ENCODE results near the gene SMG1.
"Not testable (repeated sequence)": the region's sequence is repeated elsewhere in the genome, so short reads cannot be mapped to it uniquely, and the experiment has no call there.

SMG1 gene

DNA sequence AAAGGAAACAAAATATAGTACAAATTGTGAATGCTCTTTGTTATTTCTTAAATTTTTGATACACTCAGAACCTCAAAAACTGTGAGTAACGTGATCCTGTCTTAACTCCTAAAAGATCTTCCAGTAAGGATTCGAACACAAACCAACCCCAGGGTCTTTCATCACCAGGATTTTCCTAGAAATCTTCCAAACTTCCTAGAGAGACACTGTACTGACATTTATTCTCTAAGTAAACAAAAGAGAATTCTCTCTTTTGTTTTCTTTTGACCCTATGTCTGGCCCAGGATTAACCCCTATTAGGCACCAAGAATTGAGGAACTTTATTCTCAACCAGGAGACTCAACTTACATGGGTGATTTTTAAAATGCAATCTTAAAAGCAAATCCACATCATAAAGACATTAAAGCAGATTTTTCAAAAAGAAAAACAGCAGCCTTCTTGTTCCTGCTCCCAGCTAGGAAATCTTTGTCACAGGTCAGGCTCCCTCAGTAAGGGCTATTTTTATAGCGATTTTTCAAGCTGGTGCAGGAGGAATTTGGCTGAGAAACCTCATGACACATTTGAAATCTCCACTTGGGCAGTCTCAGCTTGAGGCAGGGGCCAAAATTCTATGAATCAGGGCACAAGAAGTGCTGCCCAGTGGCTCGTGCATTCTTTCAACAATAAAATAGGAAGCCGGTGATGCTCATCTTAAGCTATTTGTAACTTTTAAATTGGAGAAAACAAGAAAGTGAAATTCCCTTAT lies 6.2 kb upstream of the SMG1 start:
- no peak for DNase-seq

DNA sequence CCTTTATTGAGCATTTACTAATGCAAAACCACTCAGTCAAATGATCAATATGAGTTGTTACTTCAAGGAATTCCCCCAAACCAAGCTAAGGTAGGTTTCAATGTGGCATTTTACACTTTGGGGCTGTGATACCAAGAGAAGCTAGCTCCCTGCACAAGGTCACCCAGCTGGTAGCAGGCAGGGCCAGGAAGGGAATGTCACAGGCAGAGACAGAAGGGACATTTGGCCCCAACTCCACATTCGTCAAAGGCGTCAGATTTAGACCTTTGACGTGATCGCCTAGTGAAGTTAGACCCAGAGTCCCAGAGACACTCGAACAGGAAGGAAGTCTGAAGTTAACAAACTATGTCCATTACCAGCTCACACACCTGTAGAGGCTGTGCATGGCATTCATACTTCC lies 5.5 kb upstream of the SMG1 start:
- DNase-seq, result no peak

DNA sequence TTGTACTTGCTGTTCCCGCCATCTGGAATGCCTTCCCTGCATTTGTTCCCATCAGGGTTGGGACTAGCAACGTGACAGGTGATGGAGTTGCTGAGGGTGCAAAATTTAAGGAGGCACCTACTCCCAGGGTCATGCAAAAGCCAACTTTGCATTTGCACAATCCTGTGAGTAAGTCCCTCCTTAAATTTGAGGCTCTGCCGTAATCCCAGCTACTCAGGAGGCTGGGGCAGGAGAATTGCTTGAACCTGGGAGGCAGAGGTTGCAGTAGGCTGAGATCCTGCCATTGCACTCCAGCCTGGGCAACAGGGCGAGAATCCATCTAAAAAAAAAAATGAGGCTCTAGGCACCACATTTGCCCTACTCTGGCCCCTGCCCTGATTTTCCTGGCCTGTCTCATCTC lies 3.9 kb upstream of the SMG1 start:
- DNase-seq, result not testable (repeated sequence)

DNA sequence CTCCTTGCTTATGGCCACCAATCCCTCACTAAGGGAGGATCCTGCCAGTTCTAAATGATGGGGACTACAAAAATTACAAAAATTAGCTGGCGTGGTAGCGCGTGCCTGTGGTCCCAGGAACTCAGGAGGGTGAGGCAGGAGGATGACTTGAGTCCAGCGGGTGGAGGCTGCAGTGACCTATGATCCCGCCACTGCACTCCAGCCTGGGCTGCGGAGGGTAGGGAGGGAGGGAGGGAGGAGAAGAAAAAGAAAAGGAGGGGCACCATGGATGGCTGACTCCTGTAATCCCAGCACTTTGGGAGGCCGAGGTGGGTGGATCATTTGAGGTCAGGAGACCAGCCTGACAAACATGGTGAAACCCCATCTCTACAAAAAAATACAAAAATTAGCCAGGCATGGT lies 1.9 kb upstream of the SMG1 start:
- DNase-seq, result not testable (repeated sequence)

DNA sequence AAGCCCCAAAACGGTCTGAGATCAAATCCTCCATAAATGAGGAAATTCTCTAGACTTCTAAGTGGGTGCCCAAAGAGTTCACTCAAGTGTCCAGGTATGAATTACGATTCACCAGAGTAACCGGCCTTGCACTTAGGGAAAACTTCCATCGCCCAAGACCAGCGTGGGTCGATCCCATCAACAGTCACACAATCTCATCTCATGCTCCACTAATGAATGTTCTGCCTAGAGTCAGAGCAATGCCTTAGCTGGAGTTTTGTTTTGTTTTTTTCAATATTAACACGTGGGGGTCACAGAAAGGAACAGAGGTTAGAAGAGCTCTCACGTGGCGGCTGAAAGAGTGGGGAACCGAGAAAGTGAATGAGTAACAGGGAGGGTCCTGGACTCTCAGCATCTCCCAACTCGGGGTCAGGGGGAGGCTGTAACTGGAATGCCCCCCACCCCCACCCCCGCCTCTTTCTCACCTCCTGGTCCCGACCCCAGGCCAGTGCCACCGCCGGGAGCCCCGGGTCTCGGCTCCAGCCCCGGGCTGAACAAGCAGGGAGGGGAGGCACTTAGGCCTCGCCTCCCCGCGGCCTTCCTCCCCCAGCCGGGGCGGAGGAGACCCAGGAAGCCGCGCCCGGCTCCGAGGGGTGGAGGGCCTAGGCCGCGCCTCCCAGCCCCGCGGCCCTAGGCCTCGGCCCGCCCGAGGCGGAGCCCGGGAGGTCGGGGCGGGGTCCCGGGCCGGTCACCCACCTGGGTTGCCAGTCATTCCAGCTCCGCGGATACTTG lies 808 bp downstream of the SMG1 start:
- DNase-seq, result not testable (repeated sequence)

DNA sequence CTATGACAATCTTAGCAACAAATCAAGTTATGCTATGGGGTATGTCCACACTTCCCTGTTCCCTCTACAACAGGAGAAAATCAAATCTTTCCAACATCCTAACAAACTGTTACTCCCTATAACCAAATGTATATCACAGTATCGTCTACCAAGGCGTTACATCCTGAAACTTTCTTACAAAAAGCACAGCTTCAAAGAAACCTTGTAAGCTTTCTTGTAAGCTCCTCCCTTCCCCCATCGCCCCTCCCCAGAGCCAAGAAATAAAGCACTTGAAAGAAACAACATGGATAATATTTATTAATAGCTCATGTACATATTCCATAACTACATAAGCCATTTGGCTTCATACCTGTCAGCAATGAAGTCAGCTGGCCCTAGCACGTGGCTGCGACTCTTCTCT lies 2.3 kb downstream of the SMG1 start:
- not testable (repeated sequence) for DNase-seq

DNA sequence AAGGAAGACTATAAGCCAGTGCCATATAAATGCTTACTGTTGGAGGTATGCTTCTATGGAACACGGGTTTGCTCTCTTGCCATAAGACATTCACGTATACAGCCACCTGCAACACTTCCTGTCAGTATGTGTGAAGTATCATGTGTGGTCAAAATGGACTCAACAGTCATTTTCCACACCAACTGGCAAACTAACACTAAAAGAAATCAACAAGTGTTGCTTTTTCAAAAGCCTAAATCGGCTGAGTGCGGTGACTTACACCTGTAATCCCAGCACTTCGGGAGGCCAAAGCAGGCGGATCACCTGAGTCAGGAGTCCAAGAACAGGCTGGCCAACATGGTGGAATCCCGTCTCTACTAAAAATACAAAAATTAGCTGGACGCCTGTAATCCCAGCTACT lies 3.1 kb downstream of the SMG1 start:
- not testable (repeated sequence) for DNase-seq

DNA sequence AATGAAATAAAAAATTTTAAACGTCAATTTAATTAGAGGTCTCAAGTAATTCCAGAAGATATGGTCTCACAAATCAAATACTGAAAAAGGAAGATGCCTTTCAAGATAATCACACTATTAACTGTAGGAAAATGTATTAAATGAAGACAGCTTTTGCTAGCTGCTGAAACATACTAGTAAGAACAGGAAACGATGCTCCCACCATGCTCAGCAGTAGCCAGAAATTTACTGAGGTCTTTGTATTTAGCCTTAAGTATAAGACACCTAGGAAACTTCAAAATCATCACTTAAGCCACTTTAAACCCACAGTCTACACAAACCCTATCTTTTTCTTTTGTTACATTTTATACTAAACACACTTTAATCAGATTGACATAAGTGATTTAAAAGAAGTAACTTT lies 16.6 kb downstream of the SMG1 start:
- not testable (repeated sequence) for DNase-seq

DNA sequence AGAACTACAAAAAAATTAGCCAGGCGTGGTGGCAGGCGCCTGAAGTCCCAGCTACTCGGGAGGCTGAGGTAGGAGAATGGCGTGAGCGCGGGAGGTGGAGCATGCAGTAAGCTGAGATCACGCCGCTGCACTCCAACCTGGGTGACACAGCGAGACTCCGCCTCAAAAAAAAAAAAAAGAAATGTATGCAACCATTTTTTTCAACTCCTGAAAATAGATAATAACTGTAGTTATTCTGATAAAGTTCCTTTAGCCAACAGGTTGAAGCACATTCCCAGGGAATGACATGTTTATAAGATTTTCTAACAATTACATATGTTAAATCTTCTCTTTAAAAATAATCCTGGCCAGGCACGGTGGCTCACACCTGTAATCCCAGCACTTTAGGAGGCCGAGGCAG lies 17.5 kb downstream of the SMG1 start:
- DNase-seq, result not testable (repeated sequence)

DNA sequence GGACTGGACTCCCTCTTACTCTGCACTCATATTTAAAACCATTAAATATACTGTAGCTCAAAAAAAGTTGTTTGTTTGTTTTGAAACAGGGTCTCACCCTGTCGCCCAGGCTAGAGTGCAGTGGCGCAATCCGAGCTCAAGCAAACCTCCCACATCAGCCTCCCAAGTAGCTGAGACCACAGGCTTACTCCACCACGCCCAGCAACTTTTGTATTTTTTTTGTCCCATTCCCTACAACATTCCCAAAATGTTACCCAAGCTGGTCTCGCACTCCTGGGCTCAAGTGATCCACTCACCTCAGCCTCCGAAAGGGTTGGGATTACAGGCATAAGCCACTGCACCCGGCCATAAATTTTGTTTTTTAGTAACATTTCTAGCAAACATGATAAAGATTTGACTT lies 23.4 kb downstream of the SMG1 start:
- not testable (repeated sequence) for DNase-seq

DNA sequence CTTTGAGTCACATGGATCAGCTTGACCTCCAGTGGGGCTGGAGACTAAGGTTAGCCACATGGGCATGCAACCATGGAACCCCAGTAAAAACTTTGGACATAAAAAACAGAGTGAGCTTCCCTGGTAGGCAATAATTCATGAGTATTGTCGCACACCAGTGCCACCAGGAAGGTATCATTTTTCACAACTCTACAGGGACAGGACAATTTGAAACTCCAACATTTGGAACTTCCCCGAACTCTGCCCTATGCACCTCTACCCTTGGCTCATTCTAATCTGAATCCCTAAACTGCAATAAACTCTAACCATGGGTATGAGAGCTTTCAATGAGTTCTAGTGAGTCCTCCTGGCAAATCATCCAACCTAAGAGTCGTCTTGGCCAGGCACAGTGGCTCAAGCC lies 24.2 kb downstream of the SMG1 start:
- DNase-seq, result not testable (repeated sequence)

DNA sequence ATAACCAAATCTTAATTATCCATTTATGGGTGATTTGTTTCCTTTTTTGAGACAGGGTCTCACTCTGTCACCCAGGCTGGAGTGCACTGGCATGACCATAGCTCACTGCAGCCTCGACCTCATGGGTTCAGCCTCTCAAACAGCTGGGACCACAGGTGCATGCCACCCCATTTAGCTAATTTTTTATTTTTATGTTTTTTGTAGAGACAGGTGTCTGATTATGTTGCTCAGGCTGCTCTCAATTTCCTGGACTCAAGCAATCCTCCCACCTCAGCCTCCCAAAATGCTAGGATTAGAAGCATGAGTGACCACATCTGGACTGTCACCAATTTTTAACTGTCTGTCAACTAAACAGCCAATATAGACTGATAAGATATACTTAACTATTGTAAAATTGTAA lies 25.0 kb downstream of the SMG1 start:
- DNase-seq, result not testable (repeated sequence)

DNA sequence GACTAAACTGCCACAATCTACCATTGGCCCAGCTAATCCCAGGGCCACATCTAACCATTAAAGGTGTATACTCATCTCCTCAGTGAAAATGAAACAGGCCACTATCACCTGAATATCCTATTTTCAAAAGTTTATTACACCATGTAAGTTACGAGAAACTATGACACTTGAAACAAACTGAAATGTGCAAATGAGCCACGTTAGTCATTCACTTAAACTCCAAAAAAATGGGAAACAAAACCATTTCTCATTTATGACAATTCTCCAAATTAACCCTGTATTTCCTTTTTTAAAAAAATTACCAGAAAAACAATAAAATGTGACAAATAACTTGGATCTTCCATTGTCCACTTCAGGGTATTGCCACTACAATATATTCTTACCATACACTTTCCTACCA lies 41.8 kb downstream of the SMG1 start:
- not testable (repeated sequence) for DNase-seq

DNA sequence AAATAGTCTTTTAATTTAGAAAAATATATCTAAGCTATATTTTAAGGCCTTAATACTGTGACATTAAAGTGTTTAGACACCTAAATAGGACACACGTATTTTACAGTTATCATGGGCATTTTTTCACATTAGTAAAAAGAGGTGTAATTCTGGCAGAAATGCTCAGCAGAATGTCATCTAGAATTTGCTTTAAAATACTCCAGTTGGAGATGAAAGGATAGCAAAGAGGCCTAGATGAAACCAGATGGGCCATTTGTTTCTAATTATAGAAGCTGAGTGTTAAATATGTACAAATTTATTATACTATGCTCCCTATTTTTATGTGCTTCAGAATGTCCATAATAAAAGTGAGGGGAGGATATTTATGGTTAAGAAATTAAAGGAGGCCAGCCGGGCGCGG lies 48.5 kb downstream of the SMG1 start:
- not testable (repeated sequence) for DNase-seq

DNA sequence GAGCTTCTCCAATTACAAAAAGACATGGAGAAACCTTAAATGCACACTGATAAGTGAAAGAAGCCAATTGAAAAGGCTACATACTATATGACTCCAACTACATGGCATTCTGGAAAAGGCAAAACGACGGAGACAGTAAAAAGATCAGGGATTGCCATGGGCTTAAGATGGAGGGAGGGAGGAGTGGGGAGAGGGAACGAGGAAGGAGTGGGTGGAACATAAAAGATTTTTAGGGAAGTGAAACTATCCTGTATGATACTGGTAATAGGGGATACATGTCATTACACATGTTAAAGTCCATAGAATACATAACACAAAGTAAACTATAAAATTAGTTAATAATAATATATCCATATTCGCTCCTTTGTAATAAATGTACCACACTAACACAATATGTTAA lies 48.9 kb downstream of the SMG1 start:
- not testable (repeated sequence) for DNase-seq

DNA sequence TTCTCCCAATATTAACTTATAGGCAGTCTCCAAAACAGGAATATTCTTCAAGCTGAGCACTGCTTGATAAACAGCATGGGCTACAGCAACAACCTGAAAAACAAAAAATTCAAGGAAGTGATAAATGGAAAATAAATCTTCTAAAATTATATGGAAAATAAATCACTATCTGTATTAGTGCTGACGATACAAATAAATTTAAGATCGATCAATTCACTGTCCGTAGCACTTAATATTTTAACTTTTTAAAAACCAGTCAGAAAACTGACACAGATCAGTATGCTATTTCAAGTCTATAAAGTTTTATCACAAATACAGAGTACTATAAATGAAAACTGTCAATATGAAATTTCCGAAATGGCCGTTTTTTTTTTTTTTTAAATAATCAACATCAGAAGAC lies 49.9 kb downstream of the SMG1 start:
- DNase-seq, result not testable (repeated sequence)

DNA sequence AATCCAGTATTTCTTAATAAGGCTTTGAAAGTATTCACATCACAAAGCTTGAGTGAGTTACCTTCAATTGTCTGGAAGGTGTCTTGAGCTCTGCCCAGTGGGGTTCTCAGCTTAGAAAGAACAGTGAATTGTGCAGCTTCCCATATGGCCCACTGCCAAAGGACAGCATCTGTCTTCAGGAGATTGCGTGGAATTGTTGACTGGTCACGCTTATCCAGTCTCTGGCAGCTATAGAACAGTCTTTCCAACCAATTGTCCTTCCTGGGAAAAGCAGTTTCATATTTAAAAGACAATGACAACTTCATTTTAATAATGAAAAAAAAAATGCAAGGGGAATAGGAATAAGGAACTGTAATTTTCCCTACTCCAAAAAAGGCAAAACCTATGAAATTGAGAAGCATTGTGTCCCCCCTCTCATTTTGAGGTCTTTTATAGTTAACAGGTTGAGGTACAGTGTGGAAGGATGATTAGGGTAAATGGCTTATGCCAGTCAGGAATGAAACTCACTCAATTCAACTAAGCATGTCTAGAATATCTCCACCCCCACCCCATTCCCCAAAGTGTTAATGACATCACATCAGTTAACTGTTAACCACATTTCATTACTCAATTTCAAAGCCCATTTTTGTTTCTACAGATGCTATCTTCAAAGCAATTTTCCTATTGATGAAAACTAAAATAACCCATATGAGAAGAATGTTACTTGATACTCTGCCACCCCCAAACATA lies 57.0 kb downstream of the SMG1 start:
- DNase-seq, result not testable (repeated sequence)

DNA sequence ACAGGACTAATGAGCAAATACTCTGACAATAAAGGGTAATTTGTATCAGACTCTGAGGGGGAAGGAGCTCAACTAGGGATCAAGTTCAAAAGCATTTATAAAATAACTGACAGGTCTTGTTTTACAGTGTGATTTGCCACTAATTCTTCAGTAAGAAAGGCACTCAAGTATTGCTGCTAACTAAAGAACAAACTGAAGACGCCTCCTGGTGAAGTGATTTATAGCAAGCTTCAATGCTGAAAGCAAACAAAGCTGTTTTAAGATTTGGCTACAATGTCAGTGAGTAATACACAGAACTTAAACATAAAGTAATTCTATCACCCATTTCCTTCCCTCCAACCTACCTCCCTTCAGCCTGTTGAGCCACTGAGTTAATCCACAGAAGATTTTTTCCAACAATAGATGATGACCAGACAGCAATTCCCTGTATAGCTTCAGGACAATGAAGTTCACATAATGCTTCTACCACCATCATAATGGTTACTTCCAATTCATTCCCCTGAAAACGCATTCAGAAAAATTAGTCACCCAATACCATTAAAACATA lies 59.9 kb downstream of the SMG1 start:
- not testable (repeated sequence) for DNase-seq

DNA sequence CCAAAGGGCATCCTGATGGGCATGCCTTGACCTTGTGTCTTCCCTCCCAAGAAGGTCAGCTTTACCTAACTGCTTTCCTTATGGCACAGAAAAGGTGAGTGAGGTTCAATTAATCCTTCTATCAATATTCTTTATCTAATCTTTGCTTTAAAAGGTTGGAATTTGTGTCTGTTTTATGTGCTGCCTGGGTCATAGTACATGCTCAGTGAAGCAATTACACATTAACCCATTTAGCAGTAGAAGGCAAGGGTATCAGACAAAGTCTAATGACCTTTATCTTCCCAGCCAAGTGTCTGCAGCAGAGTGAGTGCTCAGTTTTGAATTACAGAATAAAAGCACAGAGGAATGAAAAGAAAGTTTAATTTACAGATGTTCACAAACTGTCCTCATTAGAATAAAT lies 63.3 kb downstream of the SMG1 start:
- DNase-seq, result not testable (repeated sequence)

DNA sequence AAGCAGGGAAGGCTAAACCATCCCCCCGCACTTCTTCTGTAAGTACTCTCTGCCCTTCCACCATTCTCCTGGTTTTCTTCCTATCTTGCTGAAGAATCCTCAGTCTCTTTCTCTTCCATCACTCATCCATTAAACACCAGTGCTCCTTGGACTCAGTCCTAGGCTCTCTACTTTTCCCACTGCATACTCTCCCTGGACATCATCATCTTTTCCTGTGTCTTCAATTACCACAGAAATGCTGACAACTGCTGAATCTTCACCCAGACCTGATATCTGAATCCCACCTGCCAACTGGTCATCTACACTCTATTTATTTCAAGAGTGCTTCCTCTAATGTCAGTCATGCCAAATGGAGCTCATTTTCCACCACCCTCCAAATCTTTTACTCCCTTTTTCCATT lies 71.0 kb downstream of the SMG1 start:
- DNase-seq, result no peak

DNA sequence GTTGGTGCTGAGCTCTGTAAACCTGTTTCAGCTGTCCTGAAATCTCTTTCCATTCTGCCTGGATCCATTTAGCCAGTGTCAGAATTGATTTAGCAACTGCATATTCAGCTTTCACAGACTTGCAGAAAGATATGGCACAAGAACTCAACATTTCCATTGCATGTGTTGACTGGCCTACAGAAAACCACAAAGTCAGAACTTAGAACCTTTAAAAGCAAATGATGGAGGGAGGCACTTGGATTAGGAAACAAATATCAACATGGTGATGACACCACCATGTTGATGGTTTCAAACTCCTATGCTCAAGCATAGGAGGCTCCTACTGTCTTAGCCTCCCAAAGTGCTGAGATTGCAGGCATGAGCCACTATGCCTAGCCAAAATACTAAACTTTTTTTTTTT lies 72.5 kb downstream of the SMG1 start:
- DNase-seq, result no peak

DNA sequence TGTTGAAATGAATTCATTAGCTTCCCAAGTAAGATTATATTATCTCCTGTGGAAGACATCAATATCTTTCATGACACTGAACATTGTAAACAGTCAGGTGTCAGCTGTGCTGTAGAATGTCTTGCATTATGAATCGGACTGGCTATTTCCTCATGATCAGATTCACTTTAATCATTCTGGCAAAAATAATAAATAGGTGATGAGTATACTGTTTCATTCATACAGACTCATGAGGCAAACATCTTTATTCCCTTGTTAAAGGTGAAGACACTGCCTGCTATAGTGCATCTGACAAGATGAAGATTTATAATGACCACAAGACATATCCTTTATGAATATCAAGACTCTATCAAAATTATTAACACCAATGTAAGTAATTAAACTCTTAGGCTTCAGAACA lies 73.6 kb downstream of the SMG1 start:
- no peak for DNase-seq

DNA sequence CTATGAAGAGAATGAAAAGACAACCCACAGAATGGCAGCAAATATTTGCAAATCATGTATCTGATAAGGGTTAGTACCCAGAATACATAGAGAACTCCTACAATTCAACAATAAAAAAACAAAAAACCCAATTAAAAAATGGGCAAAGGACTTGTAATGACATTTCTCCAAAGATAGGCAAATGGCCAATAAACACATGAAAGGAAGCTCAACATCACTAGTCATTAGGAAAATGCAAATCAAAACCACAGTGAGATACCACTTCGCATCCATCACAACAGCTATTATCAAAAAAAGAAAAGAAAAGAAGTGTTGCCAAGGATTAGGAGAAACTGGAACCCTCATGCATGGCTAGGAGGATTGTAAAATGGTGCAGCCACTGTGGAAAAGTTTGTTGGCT lies 79.8 kb downstream of the SMG1 start:
- DNase-seq, result no peak

All from DMS79 treated with DMSO at 0.1 percent for 48 hours (cell line).